ENCODE measurements around the gene APLN. TPM values are rescaled to one million over a fixed set of nuclear protein-coding genes. Genes with fewer than 3 reads are reported as not detected.

APLN gene
- total and polyA plus RNA-seq, 2 of the 13 experiments (the other 11 are each of a cell fraction or from before 2014, with no cell fraction given), result 0.02 to 0.17 TPM

- peak; percentile 86 for TF ChIP-seq BCL6 (CRISPR knock-in tag; IDR thresholded peaks at IDR 0.05)
- TF ChIP-seq NFKBIZ (CRISPR knock-in tag; IDR thresholded peaks at IDR 0.05), result no peak
- TF ChIP-seq SP140L (CRISPR knock-in tag; IDR thresholded peaks at IDR 0.05; ENCODE audit: borderline replicate concordance), result no peak
- TF ChIP-seq TBP (CRISPR knock-in tag; IDR thresholded peaks at IDR 0.05), result no peak
- peak; percentile 35; the same call in 1 of the 2 replicates for TF ChIP-seq HMG20A (CRISPR knock-in tag; IDR thresholded peaks at IDR 0.05; ENCODE audit: borderline replicate concordance)
- TF ChIP-seq ZBTB8A (CRISPR knock-in tag; IDR thresholded peaks at IDR 0.05; ENCODE audit: borderline replicate concordance, low read depth), result no peak
- TF ChIP-seq, protein P1, sequence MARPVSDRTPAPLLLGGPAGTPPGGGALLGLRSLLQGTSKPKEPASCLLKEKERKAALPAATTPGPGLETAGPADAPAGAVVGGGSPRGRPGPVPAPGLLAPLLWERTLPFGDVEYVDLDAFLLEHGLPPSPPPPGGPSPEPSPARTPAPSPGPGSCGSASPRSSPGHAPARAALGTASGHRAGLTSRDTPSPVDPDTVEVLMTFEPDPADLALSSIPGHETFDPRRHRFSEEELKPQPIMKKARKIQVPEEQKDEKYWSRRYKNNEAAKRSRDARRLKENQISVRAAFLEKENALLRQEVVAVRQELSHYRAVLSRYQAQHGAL (CRISPR knock-in tag; IDR thresholded peaks at IDR 0.05; ENCODE audit: not compliant biosample characterization), result no peak
- TF ChIP-seq ASH2L (IDR thresholded peaks at IDR 0.05; ENCODE audit: insufficient read length, low read depth, low read length), result no peak
- TF ChIP-seq MTA3 (CRISPR knock-in tag; IDR thresholded peaks at IDR 0.05), result no peak
- TF ChIP-seq AKNA (CRISPR knock-in tag; IDR thresholded peaks at IDR 0.05; ENCODE audit: borderline replicate concordance), result no peak
- TF ChIP-seq RFX1 (IDR thresholded peaks at IDR 0.05), result no peak
- TF ChIP-seq ZNF256 (CRISPR knock-in tag; conservative IDR thresholded peaks at IDR 0.05), result no peak
- TF ChIP-seq FOXA3 (CRISPR knock-in tag; IDR thresholded peaks at IDR 0.05), result peak; percentile 85
- TF ChIP-seq ZNF343 (CRISPR knock-in tag; IDR thresholded peaks at IDR 0.05), result no peak
- no peak for TF ChIP-seq ARNT (IDR thresholded peaks at IDR 0.05)
- TF ChIP-seq SP4 (CRISPR knock-in tag; IDR thresholded peaks at IDR 0.05), result no peak
- no peak for TF ChIP-seq NRL (CRISPR knock-in tag; IDR thresholded peaks at IDR 0.05; ENCODE audit: borderline replicate concordance)
- TF ChIP-seq FOXP1 (IDR thresholded peaks at IDR 0.05), result no peak
- TF ChIP-seq FOXP1 (CRISPR knock-in tag; IDR thresholded peaks at IDR 0.05), result peak; percentile 79
- TF ChIP-seq JUNB (CRISPR knock-in tag; IDR thresholded peaks at IDR 0.05; ENCODE audit: borderline replicate concordance), result peak; percentile 63; the same call in 1 of the 2 replicates
- no peak for TF ChIP-seq LBX2 (CRISPR knock-in tag; IDR thresholded peaks at IDR 0.05; ENCODE audit: borderline replicate concordance)
Measured at GRCh38 chrX:129698150-129698549, 43.4 kb upstream of the APLN start (continued).
